ENCODE measurements around the gene APOBEC3C.
A peak's percentile ranks its signal among the peaks of the same experiment; 100 is the strongest.
"Not testable (repeated sequence)": the region's sequence is repeated elsewhere in the genome, so short reads cannot be mapped to it uniquely, and the experiment has no call there.

APOBEC3C gene

GRCh38 chr22:38984224-38984623 lies 29.8 kb upstream of the APOBEC3C start:
- no peak for DNase-seq

- DNase-seq: peak; percentile 84 to 90
Measured at GRCh38 chr22:38984784-38985757, 29.0 kb upstream of the APOBEC3C start.

GRCh38 chr22:38986629-38987028 lies 27.4 kb upstream of the APOBEC3C start:
- no peak for DNase-seq

GRCh38 chr22:38987171-38987895 lies 26.7 kb upstream of the APOBEC3C start:
- DNase-seq: no peak

DNA sequence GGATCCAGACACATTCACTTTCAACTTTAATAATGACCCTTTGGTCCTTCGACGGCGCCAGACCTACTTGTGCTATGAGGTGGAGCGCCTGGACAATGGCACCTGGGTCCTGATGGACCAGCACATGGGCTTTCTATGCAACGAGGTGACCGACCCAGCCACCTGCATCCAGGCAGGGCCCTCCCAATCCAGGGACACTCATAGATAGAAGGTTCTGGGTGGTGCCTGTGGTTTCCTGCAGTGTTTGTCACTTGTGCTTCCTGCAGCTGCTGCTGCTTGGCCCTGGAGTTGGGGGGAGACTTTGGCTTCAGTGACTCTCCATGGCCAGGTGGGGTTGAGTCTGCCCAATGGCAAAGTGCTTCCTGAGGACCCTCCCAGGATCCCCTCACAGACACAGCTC lies 24.6 kb upstream of the APOBEC3C start:
- DNase-seq: peak in 1 of 2 donors; percentile 34

- DNase-seq: not testable (repeated sequence)
Measured at GRCh38 chr22:38992871-38993371, 21.1 kb upstream of the APOBEC3C start.

- no peak for DNase-seq
Measured at GRCh38 chr22:38996105-38996504, 18.0 kb upstream of the APOBEC3C start.

GRCh38 chr22:38997518-38997917 lies 16.5 kb upstream of the APOBEC3C start:
- DNase-seq: no peak

DNA sequence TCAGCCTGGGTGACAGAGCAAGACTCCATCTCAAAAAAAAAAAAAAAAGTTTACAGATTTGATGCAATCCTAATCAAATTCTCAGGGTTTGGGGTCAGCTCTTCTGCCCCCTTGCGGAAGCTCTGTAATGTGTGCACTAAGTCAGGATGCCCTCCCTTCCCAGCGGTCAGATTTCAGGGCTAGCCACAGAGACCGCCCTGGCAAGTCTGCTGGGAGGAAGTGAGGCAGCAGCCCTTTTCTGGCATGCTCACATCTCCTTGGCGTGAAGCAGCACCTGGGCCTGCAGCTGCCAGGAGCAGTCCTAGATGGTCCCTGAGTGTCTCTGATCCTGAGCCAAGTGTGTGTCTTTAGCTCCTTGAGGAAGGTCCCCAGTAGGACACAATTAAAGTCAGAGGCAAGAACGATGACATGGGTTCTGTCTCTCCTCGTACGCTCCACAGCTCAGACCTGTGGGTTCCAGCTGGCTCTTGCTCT lies 10.9 kb upstream of the APOBEC3C start:
- peak; percentile 84 for DNase-seq

- DNase-seq: no peak
Measured at GRCh38 chr22:39007177-39007576, 6.9 kb upstream of the APOBEC3C start.

- DNase-seq: not testable (repeated sequence)
Measured at GRCh38 chr22:39008271-39008850, 5.7 kb upstream of the APOBEC3C start.

GRCh38 chr22:39010946-39011345 lies 3.1 kb upstream of the APOBEC3C start:
- DNase-seq: no peak

- DNase-seq: no peak
Measured at GRCh38 chr22:39012533-39013511, 1.2 kb upstream of the APOBEC3C start.

DNA sequence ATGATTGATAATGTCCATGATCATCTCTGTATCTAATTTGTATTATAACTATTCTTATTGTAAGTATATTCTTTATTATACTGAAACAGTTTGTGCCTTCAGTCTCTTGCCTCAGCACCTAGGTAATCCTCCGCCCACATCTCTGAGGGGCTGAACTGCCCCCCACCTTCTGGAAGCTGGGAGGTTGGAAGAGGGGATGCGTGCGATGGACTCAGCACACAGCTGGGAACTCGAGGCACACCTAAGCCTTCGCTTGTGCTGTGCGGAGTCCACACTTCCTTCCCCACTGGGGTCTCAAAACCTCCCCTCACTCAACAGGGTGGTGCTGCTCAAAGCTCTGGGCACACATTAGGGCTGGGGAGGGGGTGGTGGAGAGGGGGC lies 506 bp upstream of the APOBEC3C start:
- not testable (repeated sequence) for DNase-seq

- DNase-seq: not testable (repeated sequence)
Measured at GRCh38 chr22:39014723-39015121, 665 bp downstream of the APOBEC3C start.

GRCh38 chr22:39016592-39016991 lies 2.5 kb downstream of the APOBEC3C start:
- no peak for DNase-seq

DNA sequence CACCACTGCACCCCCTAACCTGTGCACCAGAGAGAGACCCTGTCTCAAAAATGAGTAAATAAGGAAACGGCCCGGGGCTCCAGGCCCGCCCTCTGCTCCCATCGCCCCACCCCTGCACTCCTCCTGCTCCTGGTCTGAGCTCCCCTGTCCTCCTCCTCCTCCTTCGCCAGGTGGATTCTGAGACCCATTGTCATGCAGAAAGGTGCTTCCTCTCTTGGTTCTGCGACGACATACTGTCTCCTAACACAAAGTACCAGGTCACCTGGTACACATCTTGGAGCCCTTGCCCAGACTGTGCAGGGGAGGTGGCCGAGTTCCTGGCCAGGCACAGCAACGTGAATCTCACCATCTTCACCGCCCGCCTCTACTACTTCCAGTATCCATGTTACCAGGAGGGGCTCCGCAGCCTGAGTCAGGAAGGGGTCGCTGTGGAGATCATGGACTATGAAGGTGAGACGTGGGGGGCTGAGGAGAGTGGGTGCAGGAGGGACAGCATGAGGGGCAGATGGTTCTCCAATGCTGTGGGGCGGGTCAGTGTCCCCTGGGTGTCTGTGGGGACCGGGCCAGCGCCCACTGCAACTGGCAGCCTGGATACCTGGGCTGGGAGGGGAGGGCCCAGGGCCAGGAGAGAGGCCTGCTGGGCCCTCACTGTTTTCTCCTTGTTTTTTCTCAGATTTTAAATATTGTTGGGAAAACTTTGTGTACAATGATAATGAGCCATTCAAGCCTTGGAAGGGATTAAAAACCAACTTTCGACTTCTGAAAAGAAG lies 3.7 kb downstream of the APOBEC3C start:
- DNase-seq: no peak

DNA sequence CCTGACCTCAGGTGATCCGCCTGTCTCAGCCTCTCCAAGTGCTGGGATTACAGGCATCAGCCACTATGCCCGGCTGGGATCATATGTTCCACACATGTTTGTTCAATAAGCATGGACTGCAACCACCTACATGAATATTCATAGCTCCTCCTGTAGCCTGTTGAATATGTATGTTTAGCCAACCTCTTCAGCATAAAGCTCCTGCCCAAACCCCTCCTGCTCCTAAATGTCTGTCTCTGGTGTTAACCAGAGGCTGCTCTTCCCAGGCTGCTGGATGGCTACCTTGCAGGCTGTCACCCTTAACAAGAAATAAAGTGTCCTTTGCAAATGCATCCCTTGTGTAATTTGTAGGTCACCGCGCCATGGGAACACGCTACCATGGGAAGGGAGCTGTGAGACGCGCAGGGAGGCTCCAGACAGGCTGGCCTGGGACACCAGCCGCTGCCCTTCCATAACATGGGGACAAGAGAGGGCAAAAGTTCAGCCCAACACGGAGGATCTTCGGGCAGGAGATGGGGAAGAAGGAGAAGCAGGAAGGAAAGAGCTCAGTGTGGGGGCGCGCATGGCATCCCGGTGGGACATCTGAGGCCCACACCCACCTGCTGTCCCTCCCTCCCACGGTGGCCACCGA lies 6.1 kb downstream of the APOBEC3C start:
- DNase-seq: not testable (repeated sequence)

- no peak for DNase-seq
Measured at GRCh38 chr22:39021552-39022250, 7.6 kb downstream of the APOBEC3C start.

Measured in CD4-positive, alpha-beta T cell treated with Interleukin-4 for 1 hour (primary cell).